Activated CD8-positive, alpha-beta memory T cell treated with anti-CD3 and anti-CD28 coated beads for 24 hours (primary cell): ENCODE measurements around the gene PPP1R18.
"Not testable (repeated sequence)": the region's sequence is repeated elsewhere in the genome, so short reads cannot be mapped to it uniquely, and the experiment has no call there.

Source experiments
- DNase-seq: peaks from one replicate; pipeline ENCODE4 v3.0.0-alpha.2; 2020

The PPP1R18 gene

DNA sequence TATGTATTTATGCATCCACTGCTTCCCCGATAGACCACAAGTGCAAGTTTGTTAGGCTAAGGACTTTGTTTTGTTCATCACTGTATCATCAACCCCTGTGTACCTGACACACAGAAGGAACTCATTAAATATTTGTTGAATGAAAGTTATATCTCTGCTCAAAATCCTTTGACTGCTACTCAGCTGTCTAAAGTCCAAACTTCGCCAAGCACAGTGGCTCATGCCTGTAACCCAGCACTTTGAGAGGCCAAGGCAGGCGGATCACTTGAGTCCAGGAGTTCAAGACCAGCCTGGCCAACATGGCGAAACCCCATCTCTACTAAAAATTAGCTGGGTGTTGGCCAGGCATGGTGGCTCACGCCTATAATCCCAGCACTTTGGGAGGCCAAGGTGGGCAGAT lies 28.5 kb downstream of the PPP1R18 start:
- DNase-seq, result not testable (repeated sequence)

DNA sequence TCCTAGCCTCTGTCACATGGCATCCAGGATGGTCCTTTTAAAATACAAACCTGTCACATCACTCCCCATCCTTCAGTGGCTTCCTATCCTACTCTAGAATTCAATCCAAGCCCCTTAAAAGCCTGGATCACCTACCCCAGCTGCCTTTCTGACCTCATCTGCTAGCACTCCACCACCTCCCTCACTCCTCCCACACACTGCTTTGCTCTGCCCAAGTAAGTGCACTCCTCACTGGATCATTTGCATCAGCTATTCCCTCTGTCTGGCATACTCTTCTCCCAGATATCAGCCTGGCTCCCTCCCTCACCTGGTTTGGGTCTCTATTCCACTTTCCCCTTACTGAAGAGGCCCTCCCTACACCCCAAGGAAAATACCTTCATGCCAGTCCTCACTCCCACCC lies 29.0 kb downstream of the PPP1R18 start:
- no peak for DNase-seq

- DNase-seq, result no peak
These were observed 29.9 kb downstream of the PPP1R18 start for GRCh38 chr6:30656513-30656912.

GRCh38 chr6:30655743-30656094 lies 30.7 kb downstream of the PPP1R18 start:
- DNase-seq, result no peak

DNA sequence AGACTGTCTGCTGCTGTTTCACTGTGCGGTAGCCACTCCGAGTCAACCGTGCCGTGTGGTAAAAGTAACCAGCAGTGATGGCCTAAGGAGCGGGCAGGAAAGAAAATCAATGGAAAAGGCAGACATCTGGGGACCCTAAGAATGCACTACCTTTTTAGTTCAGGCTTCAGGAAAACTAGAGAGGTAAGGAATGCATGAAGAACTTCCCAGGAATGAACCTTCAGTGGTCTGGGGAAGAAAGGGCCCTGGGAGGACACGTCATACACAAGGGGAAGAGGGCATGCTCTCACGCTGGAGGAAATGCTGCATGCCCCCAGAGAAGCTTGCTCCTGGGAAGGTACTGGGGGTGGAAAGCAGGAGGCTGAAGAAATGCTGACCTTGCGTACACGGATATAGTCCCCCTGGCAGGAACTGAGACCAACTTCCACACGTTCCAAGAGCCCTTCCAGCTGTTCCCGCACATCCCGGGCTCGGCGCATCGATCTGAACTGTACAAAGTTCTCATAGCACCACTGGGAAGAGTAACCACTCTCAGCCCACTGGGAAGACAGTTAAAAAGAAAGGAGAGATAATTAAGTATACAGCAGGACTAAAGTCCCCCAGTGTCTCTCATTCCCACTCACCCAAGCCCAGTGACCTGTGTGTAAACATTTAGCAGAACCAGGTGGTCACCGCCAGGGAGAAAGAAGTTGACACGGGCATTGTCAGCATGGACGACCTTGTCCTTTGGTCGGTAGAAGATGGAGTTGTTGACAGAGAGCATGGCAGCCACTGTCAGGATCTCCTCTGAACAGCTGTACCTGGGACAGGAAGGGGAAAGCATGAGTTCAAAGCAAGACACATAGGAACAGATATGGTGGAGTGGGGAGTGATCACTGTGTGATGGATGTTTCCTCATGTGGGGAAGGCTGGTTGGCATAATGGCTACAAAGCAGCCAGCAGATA lies 31.4 kb downstream of the PPP1R18 start:
- no peak for DNase-seq

- no peak for DNase-seq
These were observed 35.3 kb downstream of the PPP1R18 start for GRCh38 chr6:30651143-30651542.

- peak; percentile 91 for DNase-seq
These were observed 39.0 kb downstream of the PPP1R18 start for GRCh38 chr6:30647242-30648116.

DNA sequence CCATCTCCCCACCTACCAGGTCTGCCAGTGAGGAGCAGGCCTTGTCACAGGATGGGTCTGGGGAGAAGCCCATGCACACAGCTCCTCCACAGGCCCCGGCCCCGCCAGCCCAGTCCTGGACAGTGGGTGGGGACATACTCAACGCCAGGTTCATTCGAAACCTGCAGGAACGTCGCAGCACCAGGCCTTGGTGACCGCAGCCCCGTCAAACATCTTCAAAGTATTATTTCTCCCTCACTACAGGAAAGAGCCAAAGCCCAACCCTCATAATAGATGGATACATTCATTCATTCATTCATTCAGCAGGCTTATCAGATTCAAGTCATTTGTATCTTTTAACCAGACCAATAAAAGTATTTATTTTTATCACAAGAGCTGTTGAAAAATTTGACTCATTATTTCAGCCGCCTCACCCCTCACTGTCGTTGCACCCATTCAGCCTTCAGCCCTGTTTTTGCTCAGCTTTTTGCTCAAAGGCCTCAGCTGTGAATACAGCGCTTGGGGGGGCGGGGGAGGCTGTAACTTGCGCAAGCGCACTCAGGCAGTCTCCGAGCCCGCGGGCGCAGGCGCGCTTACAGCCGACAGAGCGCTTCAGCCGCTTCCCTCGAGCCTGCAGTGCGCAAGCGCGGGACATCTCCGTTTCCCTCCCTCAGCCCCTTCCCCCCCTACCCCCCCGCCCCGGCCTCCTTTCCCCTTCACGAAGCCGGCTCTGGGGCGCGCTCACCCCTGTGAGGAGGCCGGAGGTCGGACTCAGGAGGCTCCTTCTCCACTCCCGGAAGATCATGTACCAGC lies 39.8 kb downstream of the PPP1R18 start, which contains the start of gene C6orf136:
Gene C6orf136 (plus strand): TSS at position 684 of the 792 bp plus-strand sequence. CDS start 99 bp downstream, at position 783.
- DNase-seq, result peak; percentile 95

- no peak for DNase-seq
These were observed 40.5 kb downstream of the PPP1R18 start for GRCh38 chr6:30645989-30646388.

- no peak for DNase-seq
These were observed 41.7 kb downstream of the PPP1R18 start for GRCh38 chr6:30644769-30645168.

DNA sequence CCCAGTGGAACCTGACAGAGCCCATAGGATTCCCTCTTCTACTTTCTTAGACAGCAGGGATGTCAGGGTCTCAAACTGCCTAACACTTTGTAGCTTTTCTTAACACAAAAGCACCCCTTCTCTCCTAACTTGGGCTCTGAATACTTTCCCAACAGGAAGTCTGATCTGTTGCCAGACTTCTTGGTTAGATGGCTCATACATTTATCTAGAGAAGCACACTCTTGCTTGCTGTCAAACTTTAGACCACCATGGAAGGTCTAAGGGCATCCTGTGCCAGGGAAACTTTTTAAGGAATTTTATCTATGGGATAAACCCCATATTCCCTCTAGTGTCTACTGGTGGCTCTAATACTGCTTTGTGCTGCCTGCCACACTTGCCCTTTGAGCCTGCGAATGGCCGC lies 42.8 kb downstream of the PPP1R18 start:
- DNase-seq, result no peak

DNA sequence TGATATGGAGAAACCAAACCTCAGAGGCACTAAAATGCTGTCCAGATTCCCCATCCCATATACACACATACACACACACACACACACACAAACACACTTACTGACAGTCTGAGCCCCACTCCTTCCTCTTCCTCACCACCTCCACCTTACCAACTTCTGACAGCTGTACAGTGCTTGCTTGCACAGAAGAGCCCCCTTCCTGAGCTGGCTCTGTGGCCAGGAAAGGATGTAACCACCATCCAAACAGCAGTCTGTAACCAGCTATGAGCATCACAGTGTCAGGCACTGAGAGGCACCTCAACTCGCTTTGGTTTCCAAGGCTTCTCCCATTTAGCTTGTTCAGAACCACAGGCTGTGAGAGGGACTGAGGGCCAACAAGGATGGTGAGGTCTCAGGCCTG lies 45.4 kb downstream of the PPP1R18 start:
- DNase-seq, result no peak

DNA sequence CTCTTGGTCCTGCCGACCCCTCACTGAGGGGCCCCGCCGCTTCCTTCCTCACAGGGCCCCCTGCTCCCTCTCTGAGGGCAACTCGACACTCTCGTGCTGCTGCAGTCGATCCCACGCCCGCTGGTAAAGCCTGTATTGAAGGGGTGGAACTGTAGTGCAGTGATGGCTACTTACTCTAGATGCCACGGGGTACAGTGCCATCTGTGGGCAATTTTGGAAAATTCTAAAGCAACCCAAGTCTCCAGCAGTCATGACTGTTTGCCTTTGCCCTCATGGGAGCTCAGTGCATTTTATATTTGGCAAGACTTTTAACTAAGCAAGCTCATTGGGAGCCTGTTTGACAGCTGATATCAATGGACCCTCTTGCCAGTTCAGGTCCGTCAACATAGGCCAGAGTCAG lies 46.0 kb downstream of the PPP1R18 start:
- no peak for DNase-seq

DNA sequence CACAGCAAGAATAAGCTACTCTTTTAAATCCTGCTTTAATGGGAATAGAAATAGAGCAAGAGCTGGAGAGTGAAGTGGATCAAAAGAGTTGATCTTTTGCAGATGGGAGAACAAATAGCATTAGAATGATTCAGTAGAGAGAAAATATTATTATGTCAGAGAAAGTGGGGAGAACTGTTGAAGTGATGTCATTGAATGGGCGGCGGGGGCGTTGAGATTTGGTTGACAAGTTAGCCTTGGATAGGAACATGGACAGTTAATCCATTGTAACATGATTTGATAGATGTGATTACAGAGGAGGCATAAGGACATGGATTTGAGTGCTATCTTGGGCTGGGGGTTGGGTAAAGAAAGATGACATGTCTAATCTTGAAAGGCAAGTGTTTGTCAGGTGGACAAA lies 50.6 kb downstream of the PPP1R18 start:
- no peak for DNase-seq

DNA sequence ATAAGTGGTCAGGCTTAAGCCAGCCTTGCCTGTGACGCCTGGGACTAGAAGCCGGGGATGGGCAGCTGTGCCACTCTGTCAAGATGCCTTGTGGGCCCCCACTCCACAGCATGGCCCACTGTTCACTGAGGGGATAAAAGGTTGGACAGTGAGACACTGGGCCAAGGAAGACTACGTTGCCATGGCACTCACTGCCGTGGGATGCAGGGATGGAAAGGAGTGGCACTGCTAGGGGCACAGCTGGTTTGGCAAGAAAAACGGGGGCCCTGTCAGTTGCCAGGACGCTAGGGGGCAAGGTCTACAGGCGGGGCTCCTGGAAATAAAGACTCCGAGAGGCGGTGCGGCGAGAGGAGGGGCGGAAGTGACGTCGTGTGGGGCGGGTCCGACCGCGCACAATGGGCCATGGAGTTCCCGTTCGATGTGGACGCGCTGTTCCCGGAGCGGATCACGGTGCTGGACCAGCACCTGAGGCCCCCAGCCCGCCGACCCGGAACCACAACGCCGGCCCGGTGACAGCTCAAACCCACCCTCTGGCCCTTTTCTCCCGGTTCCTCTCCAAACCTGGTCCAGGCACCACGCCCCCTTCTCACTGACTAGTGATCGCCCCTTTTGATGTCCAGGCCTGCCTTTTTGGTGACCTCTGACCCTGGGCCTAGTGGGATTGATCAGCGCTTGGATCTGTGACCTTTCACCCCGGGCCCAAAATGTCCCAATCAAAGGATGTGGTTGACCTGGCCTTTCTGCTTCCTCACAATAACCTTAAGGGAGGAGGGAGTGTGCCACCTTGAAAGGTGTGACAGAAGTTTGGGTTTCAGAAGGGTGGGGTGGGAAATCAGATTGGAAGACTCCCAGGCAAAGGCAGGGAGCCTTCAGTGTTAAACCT lies 59.7 kb downstream of the PPP1R18 start, which contains the start of gene ATAT1:
Gene ATAT1 (plus strand): TSS at position 391 of the 883 bp plus-strand sequence.
- DNase-seq, result peak; percentile 95
